ENCODE measurements around the gene ASIC4.

DNA sequence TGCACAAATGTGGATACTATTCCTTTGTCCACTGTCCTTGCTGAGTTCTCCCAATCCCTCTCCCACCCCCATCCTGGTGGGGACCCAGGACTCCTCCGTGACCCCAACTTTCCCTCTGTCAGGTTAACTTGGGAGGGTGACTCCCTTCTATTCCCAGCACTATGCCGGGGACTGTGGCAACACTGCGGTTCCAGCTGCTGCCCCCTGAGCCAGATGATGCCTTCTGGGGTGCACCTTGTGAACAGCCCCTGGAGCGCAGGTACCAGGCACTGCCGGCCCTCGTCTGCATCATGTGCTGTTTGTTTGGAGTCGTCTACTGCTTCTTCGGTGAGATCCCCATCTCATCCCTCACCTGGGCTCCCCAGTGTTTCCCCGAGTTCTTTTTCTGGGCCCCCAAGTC is 30.3 kb downstream of the ASIC4 start:
- TF ChIP-seq CTCF (IDR thresholded peaks at IDR 0.05; ENCODE audit: insufficient read depth, low read length) (no peak), POLR2AphosphoS5 (IDR thresholded peaks at IDR 0.05; ENCODE audit: low read depth) (no peak), SPI1 (IDR thresholded peaks at IDR 0.05; ENCODE audit: borderline replicate concordance, low read depth) (no peak)
- TF ChIP-seq, protein P1, sequence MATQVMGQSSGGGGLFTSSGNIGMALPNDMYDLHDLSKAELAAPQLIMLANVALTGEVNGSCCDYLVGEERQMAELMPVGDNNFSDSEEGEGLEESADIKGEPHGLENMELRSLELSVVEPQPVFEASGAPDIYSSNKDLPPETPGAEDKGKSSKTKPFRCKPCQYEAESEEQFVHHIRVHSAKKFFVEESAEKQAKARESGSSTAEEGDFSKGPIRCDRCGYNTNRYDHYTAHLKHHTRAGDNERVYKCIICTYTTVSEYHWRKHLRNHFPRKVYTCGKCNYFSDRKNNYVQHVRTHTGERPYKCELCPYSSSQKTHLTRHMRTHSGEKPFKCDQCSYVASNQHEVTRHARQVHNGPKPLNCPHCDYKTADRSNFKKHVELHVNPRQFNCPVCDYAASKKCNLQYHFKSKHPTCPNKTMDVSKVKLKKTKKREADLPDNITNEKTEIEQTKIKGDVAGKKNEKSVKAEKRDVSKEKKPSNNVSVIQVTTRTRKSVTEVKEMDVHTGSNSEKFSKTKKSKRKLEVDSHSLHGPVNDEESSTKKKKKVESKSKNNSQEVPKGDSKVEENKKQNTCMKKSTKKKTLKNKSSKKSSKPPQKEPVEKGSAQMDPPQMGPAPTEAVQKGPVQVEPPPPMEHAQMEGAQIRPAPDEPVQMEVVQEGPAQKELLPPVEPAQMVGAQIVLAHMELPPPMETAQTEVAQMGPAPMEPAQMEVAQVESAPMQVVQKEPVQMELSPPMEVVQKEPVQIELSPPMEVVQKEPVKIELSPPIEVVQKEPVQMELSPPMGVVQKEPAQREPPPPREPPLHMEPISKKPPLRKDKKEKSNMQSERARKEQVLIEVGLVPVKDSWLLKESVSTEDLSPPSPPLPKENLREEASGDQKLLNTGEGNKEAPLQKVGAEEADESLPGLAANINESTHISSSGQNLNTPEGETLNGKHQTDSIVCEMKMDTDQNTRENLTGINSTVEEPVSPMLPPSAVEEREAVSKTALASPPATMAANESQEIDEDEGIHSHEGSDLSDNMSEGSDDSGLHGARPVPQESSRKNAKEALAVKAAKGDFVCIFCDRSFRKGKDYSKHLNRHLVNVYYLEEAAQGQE (IDR thresholded peaks at IDR 0.05; ENCODE audit: insufficient replicate concordance, low read depth) = no peak

All from HL-60 (cell line).